ENCODE results near the gene GALNT2. TPM values are rescaled to one million over a fixed set of nuclear protein-coding genes. Genes with fewer than 3 reads are reported as not detected.
A peak's percentile ranks its signal among the peaks of the same experiment; 100 is the strongest.

Gene GALNT2
- total and polyA plus RNA-seq, 5 donors: 27.4 to 45.5 (median 38.8) TPM

DNA sequence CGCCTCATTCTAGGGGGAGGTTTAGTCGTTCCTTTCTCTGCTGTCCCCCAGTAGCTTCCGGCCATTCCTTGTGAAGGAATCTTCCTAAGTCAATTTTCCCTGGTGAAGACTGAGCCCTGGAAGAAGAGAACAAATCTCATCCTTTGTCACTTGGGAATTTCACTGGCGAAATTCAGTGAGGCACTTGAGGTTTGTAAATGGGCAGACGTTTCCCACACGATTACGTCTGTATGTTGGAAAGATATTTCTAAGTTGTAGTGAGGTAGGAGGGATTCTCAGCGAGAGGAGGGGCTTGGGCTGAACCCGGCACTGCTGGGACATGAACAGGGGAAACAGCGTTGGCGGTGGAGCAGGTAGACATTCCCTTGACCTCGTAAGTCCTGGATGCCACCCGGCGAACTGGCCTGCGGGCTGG is 47.2 kb downstream of the GALNT2 start:
- H3K4me3 ChIP-seq (ENCODE audit: low read length): no peak overlapping the region
- ATAC-seq: peak in 1 of 2 donors; percentile 31
- WGBS: 64% methylated on average over 15 of the region's 15 CpGs
- DNase-seq: peak in 1 of 3 donors; percentile 55
- no peaks in the 10 kb centered on the region for H3K9me3 ChIP-seq (ENCODE audit: control insufficient read depth, low read length)
- intact Hi-C loops (cut with DNase I): no loop called here
- peak overlapping the region; percentile 46 for H3K27ac ChIP-seq (ENCODE audit: low read length)
- no peaks in the 10 kb centered on the region for H3K27me3 ChIP-seq (ENCODE audit: control insufficient read depth, insufficient read depth)
- peaks cover 12% of the 10 kb centered on the region for H3K4me1 ChIP-seq (ENCODE audit: control insufficient read depth, insufficient read depth, low read length)

DNA sequence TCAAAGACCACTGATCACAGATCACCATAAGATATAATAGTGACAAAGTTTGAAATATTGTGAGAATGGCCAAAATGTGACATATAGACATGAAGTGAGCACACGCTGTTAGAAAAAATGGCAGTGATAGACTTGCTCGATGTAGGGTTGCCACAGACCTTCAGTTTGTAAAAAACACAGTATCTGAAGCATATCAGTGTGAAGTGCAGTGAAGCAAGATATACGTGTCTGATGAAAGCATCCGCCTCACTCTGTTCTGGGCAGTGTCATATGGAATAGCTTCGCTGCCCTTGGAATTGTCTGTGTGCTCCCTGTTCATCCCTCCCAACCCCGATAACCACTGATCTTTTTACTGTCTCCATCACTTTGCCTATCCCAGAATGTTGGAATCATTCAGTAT is 50.7 kb downstream of the GALNT2 start:
- H3K4me1 ChIP-seq (ENCODE audit: control insufficient read depth, insufficient read depth, low read length): peaks cover 18% of the 10 kb centered on the region
- DNase-seq: no peak

DNA sequence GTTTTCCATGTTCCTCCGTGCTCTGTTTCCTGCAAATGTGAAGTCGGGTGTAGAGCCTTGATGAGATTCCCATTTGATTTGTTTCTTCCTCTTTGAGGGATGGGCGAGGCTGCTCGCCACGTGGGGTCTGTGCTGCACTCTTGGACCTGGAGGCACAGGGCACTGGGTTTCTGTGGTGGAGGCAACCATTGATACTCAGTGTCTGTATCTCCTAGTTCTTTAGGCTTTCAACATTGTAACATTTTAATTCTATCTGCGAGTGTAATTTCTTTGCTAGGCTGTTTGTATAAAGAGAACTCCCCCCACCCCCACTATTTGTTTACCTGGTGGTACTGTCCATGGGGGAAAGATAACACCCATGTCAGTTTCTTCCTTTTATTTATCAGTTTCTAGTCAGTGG is 52.3 kb downstream of the GALNT2 start:
- no peaks in the 10 kb centered on the region for H3K9me3 ChIP-seq (ENCODE audit: control insufficient read depth, low read length)
- WGBS: 82% methylated on average over 6 of the region's 6 CpGs
- DNase-seq (no peak), ATAC-seq (no peak)
- H3K27ac ChIP-seq (ENCODE audit: low read length): no peak overlapping the region
- intact Hi-C loops (cut with DNase I): no loop called here
- peaks cover 16% of the 10 kb centered on the region for H3K4me1 ChIP-seq (ENCODE audit: control insufficient read depth, insufficient read depth, low read length)
- no peak overlapping the region for H3K4me3 ChIP-seq (ENCODE audit: low read length)
- no peaks in the 10 kb centered on the region for H3K27me3 ChIP-seq (ENCODE audit: control insufficient read depth, insufficient read depth)

More for the DNA sequence above, 50.7 kb downstream of the GALNT2 start:
- intact Hi-C loops (cut with DNase I): no loop called here
- H3K27me3 ChIP-seq (ENCODE audit: control insufficient read depth, insufficient read depth): no peaks in the 10 kb centered on the region
- 95% methylated on average over 6 of the region's 6 CpGs for WGBS
- H3K27ac ChIP-seq (ENCODE audit: low read length): no peak overlapping the region
- H3K4me3 ChIP-seq (ENCODE audit: low read length): no peak overlapping the region
- no peaks in the 10 kb centered on the region for H3K9me3 ChIP-seq (ENCODE audit: control insufficient read depth, low read length)
- ATAC-seq: no peak

DNA sequence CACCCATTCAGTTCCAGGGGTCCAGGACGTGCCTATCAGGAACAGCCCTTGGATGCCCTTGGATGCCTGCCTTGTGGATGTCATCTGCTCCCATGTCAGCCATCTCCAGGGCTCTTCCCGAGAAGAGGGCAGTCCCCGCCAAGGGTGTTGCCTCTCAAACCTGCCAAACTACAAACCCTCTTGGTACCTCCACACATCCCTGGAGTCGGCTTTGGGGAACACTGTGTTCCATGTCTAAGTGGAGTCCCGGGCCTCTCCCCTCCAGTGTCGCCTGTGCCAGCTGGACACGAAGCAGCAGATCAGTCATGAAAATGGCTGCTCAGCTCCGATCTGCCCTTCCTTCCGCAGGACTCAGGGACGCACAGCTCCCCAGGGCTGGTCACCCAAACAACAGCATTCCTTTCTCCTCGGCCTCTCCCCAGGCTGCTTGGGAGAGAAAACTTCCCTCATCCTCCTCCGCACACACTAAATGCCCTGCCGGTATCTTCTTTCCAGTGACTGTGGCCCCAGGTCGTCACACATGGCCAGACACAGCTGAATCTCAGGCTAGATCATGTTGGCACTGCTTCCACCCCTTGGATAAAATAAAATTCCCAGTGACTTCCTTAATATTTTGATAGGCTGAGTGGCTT is 53.4 kb downstream of the GALNT2 start:
- Histone ChIP-seq H3K27ac (ENCODE audit: low read length) (peak overlapping the region; percentile 80), H3K9me3 (ENCODE audit: control insufficient read depth, low read length) (no peaks in the 10 kb centered on the region), H3K4me3 (ENCODE audit: low read length) (no peak overlapping the region), H3K27me3 (ENCODE audit: control insufficient read depth, insufficient read depth) (no peaks in the 10 kb centered on the region), H3K4me1 (ENCODE audit: control insufficient read depth, insufficient read depth, low read length) (peaks cover 23% of the 10 kb centered on the region)
- WGBS: 66% methylated on average over 14 of the region's 14 CpGs
- DNase-seq: peak; percentile 84 to 86 (median 85)
- ATAC-seq: peak; percentile 88 to 90
- intact Hi-C loops (cut with DNase I): no loop called here

DNA sequence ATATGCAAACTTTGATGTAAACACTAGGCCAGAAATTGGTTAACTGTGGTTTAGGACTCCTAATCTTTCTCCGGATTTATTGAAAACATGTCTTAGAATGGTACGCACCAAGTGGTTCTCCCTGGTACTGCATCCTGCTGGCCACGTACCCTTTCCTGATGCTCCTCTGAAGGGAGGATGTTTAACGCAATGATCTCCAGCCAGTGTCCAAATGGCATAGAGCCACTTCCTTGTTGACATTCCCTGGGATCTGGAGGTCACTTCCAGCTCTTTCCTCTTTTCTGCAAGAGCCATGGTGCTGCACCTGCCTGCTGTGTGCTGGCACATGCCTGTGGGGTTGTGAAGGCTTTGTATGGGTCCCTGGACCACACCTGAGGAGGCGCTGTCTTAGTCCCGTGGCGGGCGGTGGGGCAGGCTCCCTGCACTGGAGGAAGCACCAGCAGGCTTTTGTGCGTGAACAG is 53.9 kb downstream of the GALNT2 start:
- Histone ChIP-seq H3K9me3 (ENCODE audit: control insufficient read depth, low read length) (no peaks in the 10 kb centered on the region), H3K27ac (ENCODE audit: low read length) (no peak overlapping the region), H3K4me3 (ENCODE audit: low read length) (no peak overlapping the region), H3K27me3 (ENCODE audit: control insufficient read depth, insufficient read depth) (no peaks in the 10 kb centered on the region), H3K4me1 (ENCODE audit: control insufficient read depth, insufficient read depth, low read length) (peaks cover 23% of the 10 kb centered on the region)
- DNase-seq (no peak), ATAC-seq (peak; percentile 7)
- WGBS: 72% methylated on average over 9 of the region's 9 CpGs
- intact Hi-C loops (cut with DNase I): no loop called here

DNA sequence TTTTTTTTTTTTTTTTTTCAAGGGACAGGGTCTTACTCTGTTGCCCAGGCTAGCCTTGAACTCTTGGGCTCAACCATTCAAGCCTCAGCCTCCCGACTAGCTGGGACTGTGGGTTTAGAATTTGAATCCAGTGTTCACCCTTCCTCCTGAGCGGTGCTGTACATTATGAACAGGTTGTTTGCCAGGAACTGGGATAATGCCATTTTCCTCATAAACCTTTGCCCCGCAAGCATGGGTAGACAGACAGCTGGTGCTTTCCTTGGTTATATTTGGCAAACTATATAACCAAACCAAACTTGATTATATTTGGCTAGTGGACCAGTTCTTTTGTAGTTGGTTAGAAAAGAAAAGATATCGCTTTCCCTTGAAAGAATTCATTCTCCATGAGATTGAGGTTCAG is 54.9 kb downstream of the GALNT2 start:
- ATAC-seq (no peak), DNase-seq (no peak)
- peaks cover 23% of the 10 kb centered on the region for H3K4me1 ChIP-seq (ENCODE audit: control insufficient read depth, insufficient read depth, low read length)
- no peak overlapping the region for H3K4me3 ChIP-seq (ENCODE audit: low read length)
- WGBS: 96% methylated on average over 4 of the region's 4 CpGs
- H3K27me3 ChIP-seq (ENCODE audit: control insufficient read depth, insufficient read depth): no peaks in the 10 kb centered on the region
- H3K27ac ChIP-seq (ENCODE audit: low read length): no peak overlapping the region
- no peaks in the 10 kb centered on the region for H3K9me3 ChIP-seq (ENCODE audit: control insufficient read depth, low read length)
- intact Hi-C loops (cut with DNase I): no loop called here

DNA sequence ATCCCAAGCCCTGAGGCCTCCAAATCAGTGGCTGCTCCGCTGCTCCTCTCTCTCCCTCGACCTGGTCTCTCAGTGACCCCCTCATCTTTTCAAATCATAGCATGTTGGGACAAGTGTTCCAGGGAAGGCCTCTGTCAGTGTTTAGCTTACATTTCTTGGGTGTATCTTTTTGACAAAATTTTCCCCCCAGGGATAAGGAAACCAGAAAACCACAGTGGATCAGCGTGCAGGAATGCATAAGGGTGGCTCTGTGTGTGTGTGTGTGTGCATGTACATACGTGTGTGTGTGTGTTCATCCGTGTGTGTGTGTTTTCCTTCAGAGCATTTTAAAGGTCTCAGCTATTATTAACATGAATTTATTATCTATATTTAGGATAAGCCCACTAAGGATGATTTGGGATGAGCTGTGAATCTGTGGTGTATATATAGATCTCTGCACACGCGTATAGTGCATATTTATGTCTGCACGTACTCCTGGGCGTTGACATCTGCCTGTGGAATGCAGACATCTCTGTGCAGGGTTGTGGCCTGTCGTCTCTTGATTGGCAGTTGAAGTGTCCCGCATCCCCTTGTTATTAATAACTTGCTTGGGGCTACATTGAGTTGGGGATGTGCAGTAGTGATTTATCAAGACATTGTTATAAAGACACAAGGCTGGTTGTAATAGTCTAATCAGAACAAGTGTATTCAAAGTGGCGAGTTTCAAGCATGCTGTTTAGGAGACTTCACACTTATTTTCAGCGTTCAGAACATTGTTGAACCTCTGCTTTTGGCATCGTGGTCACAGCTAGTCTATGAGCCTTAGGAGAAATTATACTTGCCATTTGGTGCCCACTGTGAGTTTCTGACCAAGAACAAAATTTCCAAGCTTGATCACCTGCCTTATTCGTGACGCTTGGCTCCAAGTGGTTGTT is 55.6 kb downstream of the GALNT2 start:
- ATAC-seq (no peak), DNase-seq (no peak)
- 73% methylated on average over 16 of the region's 16 CpGs for WGBS
- H3K4me3 ChIP-seq (ENCODE audit: low read length): no peak overlapping the region
- peaks cover 23% of the 10 kb centered on the region for H3K4me1 ChIP-seq (ENCODE audit: control insufficient read depth, insufficient read depth, low read length)
- H3K27me3 ChIP-seq (ENCODE audit: control insufficient read depth, insufficient read depth): no peaks in the 10 kb centered on the region
- no peak overlapping the region for H3K27ac ChIP-seq (ENCODE audit: low read length)
- intact Hi-C loops (cut with DNase I): no loop called here
- no peaks in the 10 kb centered on the region for H3K9me3 ChIP-seq (ENCODE audit: control insufficient read depth, low read length)

DNA sequence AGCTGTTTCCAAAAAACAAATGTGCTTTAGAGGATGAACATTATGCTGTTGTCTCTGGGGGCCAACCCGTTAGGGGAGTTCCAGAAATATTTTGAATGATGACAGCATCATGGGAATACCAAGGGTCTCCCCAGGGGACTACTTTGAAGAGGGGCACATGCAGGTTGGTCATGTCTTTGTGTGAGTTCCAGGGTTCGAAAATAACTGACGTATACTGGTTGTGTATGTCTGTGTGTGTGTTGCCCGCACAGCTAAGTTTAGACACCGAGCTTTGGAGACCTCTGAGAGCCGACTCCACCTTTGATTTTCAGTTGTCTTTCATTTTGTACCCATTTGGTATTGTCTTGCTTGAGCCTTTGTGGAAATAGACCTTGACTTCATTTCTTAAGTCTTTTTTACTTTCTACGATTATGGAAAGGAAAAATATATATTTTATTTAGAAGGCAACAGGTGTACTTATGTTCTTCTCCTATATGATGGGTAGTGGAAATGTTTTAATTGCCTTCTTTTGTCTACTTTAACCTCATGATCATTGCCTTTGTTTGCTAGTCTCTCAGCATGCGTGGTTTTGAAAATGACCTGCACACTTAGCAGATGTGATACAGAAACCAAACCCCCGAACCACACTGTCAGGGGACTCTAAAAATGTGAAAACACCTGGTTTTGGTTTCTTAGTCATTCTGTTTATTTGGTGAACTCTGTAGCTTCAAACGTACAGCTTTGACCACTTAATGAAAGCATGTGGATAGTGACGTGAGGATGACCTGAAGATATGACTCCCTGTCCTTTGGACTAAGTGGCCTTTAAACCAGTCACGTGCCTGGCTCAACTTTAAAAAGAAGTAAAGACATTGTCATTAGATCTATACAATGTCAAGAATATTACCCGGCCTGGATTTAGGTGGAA is 56.5 kb downstream of the GALNT2 start:
- Histone ChIP-seq H3K4me3 (ENCODE audit: low read length) (no peak overlapping the region), H3K9me3 (ENCODE audit: control insufficient read depth, low read length) (no peaks in the 10 kb centered on the region), H3K27ac (ENCODE audit: low read length) (no peak overlapping the region), H3K4me1 (ENCODE audit: control insufficient read depth, insufficient read depth, low read length) (peaks cover 21% of the 10 kb centered on the region), H3K27me3 (ENCODE audit: control insufficient read depth, insufficient read depth) (no peaks in the 10 kb centered on the region)
- 82% methylated on average over 13 of the region's 13 CpGs for WGBS
- DNase-seq (no peak), ATAC-seq (no peak)
- intact Hi-C loops (cut with DNase I): no loop called here

DNA sequence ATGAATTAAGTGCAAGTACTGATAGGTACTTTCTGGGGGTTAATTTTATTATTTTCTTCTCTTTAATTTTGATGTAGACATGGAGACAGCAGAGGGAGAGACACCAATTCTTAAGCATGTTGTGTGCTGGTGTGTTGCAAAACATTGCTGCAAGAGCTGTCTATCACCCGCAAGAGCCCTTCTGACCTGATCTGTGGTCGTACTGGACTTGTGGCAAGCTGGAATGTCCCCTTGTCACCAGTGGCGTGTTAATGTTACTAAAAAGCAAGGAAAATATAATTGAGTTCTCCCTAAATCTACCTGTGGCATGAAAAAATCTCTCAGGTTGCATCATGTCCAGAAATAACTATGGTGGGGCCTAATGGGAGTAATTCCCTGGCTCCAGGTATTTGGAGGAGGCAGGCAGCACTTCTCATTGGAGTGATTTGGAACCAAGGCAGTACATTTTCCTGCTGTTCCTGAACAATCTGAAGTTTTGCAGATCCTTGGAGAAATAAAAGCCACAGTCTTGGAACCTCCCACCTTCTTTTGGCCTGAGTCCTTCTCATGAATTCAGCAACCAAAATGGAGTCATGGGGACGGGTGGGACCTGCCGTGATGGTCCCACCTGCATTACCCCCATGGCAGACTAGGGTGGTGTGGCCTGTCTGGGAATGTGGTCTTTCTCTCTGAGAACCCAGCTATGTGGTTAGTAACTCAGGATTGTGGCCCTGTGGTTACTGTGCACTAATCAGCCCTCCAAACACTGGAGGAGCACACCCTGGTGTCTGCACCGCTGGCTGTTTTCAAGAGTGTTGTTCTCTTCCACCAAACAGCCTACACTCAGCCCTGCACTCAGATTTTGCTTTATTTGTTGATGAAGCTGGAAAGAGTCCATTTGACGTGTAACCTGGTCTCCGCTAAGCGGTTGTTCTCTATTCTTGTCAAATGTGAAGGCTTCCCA is 57.4 kb downstream of the GALNT2 start:
- peak in 1 of 3 donors; percentile 32 for DNase-seq
- H3K9me3 ChIP-seq (ENCODE audit: control insufficient read depth, low read length): no peaks in the 10 kb centered on the region
- no peak for ATAC-seq
- no peak overlapping the region for H3K4me3 ChIP-seq (ENCODE audit: low read length)
- H3K27me3 ChIP-seq (ENCODE audit: control insufficient read depth, insufficient read depth): no peaks in the 10 kb centered on the region
- WGBS: 82% methylated on average over 9 of the region's 9 CpGs
- peak overlapping the region; percentile 50 for H3K27ac ChIP-seq (ENCODE audit: low read length)
- intact Hi-C loops (cut with DNase I): no loop called here
- peaks cover 20% of the 10 kb centered on the region for H3K4me1 ChIP-seq (ENCODE audit: control insufficient read depth, insufficient read depth, low read length)

DNA sequence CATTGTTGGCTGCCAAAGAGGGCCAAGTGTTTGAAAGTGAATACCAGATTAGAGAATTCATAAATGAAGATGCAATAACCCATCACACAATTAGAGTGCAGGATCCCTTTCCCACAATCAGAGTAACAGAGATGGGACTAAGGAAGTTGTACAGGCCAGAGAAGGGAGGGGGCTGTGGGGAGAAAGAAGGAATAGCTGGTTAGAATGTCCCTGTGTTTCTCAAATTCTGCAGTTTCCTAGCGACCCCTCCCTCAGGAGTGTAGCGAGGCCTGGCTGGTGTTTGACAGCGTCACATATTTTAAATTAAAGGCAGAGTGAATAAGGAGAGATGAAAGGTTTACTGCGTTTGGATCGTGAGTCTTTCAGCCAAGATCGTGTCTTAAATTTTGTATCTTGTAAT is 58.1 kb downstream of the GALNT2 start:
- intact Hi-C loops (cut with DNase I): no loop called here
- Histone ChIP-seq H3K27ac (ENCODE audit: low read length) (no peak overlapping the region), H3K4me1 (ENCODE audit: control insufficient read depth, insufficient read depth, low read length) (peaks cover 16% of the 10 kb centered on the region), H3K27me3 (ENCODE audit: control insufficient read depth, insufficient read depth) (no peaks in the 10 kb centered on the region), H3K4me3 (ENCODE audit: low read length) (no peak overlapping the region), H3K9me3 (ENCODE audit: control insufficient read depth, low read length) (no peaks in the 10 kb centered on the region)
- DNase-seq (no peak), ATAC-seq (no peak)
- 80% methylated on average over 6 of the region's 6 CpGs for WGBS

Measured in right cardiac atrium (tissue), 5 donors.